Fibroblast of skin of abdomen (primary cell): ENCODE data around the gene NUDC.
"Not testable (repeated sequence)": the region's sequence is repeated elsewhere in the genome, so short reads cannot be mapped to it uniquely, and the experiment has no call there.

Source experiments
- DNase-seq: peaks from one replicate; pipeline ENCODE4 v3.0.0-alpha.2; 2013

The NUDC gene

DNA sequence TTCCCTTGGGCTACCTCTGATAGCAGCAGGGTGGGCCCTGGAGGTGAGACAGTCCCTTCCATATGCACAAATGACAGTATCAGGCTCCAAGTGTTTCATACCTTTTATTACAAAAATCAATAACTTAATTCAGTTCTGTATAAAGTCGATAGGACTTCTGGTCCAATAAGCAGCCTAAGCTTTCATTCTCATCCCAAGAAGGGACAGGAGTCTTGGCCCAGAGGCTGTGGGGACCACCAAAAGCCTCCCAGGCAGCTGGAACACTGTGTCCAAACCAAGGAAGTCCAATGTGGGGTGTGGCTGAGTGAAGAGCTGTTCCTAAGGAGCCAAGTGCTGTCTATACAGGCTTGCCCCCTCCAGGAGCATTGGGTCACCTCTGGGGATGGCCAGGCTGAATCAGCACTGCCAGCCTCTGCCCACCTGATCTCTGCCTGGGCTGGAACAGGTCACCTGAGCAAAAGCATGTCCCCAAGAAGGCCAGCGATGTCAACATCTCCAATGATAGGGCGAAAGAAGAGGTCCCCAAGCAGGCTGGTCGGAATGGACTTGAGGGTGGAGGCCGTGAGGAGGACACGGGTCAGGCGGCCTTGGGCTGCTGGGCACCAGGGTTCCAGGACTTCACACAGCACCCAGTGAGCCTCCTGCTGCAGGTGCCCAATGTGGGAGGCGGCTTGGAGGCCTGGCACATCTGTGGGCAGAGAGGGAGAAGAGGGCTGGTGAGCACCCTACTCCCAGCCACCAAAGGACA is 10.0 kb upstream of the NUDC start:
- DNase-seq = no peak

DNA sequence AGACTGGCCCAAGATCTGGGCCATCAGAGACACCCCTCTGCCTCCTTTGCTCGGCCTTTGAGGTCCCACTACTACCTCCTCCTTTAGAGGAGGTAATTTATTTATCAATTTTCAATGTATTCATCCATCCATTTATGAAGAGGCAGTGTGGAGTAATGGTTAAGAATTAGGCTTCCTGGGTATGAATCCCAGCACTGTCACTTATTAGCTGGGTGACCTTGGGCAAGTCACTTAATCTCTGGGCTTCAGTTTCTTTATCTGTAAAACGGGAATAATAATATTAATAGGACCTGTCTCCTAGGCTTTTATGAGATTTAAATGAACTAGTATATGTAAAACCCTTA is 9.4 kb upstream of the NUDC start:
- DNase-seq = no peak

DNA sequence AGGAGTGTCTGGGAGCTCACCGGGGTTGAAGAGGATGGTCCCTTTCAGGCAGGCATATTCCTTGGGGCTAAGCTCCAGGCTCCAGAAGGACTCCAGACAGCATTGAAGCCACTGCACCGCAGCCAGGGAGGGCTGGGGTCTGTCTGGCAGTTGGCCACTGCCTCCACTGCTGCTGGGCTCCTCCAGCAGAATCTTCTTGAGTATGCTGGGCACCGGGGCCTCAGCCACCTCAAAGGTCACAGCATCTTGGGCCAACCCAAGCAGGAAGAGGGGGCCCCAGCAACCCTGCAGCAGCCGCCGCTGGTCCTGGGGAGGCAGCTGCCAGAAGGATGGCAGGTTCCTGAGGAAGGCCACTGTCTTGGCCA is 8.2 kb upstream of the NUDC start:
- DNase-seq = no peak

DNA sequence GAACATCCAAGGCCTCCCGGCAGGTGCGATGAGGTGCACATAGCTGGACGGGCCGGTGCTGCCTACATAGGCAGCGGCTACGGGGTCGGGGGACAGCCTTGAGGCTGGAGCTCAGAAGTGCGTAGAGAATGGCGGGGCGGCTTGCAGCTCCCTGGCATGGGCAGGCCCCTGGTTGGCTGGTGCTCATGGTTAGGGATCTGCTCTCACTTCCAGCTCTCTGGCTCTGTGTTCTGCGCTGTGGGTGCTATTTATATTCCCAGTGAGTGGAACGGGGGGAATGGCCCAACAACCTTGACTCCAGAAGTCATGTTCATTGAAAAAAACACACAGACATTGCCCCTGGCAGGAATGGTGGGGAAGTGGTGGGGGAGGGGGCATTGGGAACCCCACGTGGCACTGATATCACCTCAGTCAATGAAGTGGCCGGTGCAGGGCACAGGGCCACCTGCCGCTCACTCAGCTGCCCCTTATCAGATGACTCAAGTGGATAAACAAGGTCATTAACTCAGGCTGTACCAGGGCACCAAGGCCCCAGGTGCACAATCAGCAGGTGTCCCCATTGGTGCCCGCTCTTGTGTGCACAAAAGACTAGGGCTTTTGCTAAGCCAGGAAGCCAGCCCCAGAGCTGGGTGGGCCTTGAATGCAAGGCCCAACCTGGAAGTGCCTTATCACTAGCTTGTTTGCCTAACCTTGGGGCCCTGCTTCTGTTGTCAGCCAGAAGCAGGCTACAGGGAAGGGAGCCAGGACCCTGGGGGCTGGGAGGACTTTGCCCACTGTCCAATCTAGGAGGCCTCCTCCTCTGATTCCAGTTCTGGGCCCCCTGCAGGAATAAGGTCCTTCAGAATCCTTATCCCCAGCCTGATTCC is 7.6 kb upstream of the NUDC start, which contains the start of gene NR0B2:
Gene NR0B2 (minus strand): TSS at position 222 of the 866 bp plus-strand sequence. CDS start 35 bp downstream, at position 187.
- no peak for DNase-seq

DNA sequence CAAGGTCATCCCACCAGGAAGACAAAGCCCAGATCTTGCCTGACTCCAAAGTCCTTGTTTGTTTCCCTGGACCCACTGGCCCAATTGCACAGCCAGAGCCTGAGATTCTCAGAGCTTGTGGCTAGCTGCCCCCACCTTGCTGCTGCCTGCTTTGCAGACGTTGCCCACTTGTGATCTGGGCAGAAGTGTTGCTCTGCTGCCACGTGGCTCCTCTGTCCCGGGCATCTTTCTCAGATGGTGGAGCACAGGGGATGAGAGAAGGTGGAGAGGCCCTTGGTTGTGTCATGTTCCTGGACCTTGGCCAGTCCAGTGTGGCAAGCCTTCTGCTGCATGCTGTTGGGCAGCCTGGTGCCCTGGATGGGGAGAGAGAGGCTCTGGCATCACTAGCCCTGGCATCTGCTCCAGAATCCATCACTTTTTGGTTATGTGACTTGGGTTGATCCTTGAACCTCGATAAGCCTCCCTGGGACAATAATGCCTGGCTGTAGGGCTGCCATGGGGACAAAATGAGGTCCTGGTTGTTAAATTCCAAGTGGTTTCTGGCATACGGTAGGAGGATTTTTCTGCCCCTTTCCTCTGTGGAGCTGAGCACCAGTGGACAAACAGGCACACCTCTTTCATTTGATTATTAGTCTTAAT is 6.2 kb upstream of the NUDC start:
- no peak for DNase-seq

DNA sequence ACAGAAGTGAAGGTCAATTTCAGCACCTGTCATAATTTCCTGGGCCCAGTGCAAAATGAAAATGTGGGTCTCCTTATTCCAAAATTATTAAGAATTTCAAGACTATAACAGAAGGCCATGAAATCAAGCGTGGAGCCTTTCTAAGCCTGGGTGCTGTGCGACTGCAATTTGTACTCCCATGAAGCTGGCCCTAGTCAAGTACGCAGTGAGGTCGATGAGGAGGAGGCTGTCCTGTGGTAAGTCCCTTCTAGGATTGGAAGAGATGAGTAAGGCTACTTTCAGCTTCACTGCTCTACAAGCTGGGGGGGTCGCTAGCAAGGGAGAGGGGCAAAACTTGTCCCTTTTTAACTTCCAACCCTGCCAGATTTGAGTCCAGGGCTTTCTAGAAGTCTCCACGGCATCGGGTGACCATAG is 410 bp upstream of the NUDC start:
- DNase-seq = no peak

DNA sequence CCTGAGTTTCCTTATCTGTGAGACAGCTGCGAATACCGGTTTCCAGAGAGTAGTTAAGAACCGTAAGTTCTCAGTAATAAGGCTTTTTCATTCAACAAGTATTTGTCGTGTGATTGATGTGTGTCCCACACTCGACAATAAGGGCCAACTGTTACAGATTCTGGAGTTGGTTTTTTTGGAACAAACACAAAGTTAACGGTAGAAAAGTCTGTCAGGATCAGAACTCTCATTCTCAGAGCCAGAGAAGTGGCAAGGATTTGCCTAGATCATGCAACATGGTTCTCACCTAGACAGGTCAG is 837 bp downstream of the NUDC start:
- no peak for DNase-seq

DNA sequence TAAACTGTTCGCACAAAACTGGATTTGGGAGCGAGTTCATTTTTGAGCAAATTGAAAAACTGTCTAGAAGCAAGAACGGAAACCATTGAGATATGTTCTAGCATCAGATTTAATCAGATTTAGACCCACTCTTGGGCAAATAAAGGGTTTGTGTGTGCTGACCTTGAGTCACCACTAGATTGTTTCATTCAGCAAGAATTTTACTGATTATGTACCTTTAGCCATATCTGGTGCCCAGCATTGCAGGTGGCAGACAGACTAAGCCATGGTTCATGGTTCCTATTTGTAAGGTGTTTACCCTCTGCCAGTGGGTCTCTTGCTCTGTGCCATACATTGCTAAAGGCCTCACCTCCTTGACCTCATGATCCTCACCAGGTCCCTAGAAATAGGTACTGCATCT is 1.4 kb downstream of the NUDC start:
- DNase-seq = no peak

DNA sequence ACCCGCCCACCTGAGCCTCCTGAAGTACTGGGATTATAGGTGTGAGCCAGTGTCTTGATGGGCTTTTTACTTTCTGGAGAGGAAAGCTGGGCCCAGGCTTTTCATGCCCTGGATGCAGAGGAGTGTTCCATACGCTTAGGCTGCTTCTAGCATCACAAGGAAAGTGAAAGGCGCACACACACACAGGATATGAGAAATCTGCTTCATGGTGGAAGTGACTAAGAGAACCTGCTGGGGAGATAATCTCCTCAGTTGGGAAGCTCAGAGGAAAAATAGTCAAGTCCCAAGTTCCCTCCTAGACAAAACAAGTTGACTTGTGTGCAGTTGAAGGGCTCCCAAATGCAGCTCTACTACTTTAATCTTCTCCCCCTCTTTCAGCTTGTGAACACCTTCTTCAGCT is 2.2 kb downstream of the NUDC start:
- no peak for DNase-seq

DNA sequence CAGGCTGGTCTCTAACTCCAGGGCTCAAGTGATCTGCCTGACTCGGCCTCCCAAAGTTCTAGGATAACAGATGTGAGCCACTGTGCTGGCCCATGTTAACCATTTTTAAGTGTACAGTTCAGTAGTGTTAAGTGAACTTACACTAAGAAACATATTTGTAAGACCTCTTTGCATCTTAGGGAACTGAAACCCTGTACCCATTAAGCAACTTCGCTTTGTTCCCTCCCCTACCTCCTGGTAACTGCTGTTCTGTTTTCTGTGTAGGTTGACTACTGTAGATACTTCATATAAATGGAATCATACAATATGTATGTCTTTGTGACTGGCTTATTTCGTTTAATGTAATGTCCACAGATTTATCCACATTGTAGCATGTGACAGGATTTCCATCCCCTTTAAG is 11.0 kb downstream of the NUDC start:
- DNase-seq = no peak

DNA sequence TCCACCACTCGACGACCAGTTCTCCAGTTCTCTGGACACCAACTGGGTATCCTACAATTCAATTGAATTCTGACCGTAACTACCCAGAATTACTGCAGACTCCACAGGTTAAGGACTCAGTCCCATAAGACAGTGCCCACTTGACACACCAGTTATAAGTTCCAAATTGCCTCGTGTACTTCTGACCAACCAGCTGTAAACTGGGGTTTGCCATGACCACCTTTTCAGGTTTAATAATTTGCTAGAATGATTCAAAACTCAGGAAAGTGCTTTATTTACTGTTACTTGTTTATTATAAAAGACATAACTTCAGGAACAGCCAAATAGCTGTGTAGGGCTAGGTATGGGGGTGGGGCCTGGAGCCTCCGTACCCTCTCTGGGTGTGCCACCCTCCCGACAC is 15.3 kb downstream of the NUDC start:
- no peak for DNase-seq

DNA sequence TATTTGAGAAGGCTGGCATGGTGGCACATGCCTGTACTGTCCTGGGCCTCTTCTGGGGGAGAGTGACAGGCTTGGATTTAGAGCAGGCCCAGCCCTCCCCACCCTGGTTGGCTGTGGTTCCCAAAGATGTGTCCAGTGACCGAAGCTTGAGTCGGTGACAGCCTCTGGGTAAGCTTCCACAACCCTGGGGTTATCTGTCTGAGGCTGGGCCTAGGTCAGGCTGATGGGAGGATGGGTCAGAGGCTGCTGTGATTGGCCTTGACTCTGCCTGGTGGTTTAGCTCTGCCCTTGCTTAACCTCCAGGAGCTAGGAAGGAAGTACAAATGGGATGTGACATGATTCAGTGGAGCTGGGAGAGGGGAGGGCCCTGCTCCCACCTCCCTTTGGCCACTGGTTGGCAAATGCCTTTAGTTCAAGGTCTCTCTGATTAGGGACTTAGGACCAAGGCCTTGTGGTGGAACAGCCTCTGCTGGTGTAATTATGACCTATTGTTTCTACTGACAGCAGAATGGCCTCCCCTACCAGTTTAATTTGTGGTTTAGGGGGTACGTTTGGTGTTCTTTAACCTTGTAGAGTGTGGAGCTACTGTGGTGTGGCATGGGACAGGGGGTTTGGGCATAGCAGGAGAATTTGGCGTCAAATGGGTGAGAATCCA is 16.6 kb downstream of the NUDC start:
- DNase-seq = no peak

DNA sequence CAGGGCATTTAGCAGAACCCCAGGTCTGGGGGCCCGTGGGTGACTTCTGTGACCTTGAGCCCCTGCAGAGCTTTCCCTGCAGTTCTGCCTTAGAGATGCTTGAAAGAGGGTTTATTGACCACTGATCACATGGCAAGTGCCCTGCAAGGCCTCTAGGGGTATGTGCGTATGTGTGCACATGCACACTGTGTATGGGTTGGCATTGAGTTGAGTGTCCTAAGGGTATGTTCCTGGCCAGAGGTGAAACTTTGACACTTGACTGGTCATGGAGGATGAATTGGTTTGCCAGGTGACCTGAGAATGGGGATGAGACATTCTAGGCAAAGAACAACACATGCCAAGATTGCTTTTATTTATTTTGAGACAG is 17.1 kb downstream of the NUDC start:
- no peak for DNase-seq

DNA sequence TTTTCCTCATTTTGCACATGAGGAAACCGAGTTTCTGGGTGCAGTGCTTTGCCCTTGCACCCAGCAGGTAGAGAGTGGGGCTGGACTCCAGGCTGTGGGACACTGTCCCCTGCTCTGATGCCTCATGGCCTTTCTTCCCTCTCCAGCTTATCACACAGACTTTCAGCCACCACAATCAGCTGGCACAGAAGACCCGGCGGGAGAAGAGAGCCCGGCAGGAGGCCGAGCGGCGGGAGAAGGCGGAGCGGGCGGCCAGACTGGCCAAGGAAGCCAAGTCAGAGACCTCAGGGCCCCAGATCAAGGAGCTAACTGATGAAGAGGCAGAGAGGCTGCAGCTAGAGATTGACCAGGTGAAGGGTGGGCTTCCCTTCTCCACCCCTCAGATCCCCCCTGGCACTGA is 19.8 kb downstream of the NUDC start:
- no peak for DNase-seq

DNA sequence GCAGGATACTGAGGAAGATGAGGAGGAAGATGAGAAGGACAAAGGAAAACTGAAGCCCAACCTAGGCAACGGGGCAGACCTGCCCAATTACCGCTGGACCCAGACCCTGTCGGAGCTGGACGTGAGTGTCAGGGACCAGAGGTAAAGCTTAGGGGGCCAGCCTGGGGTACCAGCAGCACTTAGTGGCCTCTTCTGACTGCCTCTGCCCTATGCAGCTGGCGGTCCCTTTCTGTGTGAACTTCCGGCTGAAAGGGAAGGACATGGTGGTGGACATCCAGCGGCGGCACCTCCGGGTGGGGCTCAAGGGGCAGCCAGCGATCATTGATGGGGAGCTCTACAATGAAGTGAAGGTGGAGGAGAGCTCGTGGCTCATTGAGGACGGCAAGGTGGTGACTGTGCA is 21.1 kb downstream of the NUDC start:
- DNase-seq = no peak

DNA sequence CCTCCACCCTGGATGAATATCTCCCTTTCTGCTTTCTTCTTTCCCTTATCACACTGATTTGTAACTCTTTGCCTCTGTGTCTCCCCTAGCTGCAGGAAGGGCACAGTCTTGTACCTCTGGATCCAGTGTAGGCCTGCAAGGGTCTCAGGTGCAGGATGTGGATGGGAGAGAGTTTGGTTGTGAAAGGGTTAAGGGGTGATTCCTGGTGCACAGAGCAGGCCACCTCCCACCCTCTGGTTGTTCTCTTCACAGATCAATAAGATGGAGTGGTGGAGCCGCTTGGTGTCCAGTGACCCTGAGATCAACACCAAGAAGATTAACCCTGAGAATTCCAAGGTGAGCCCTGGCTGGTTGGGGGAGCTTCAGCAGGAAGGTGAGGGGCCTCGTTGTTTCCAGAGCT is 23.6 kb downstream of the NUDC start:
- DNase-seq = no peak

DNA sequence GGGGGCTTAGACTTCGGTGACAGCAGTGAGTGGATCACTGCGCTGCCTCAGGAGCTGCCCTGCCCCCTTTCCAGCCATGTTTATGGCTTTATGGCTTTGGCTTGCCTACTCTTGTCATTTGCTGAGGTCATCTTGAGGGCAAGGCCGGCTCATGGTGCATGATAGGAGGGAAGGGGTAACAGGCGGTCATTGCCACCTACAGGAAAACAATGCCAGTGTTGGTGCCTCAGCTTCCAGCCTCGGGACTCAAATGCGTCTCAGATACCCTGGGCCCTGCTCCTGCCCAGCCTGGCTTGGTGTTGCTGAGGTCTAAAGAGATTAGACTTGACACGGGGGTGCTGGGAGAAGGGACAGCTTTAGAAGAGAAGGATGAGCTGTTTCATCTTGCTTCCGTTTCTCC is 24.2 kb downstream of the NUDC start:
- no peak for DNase-seq

DNA sequence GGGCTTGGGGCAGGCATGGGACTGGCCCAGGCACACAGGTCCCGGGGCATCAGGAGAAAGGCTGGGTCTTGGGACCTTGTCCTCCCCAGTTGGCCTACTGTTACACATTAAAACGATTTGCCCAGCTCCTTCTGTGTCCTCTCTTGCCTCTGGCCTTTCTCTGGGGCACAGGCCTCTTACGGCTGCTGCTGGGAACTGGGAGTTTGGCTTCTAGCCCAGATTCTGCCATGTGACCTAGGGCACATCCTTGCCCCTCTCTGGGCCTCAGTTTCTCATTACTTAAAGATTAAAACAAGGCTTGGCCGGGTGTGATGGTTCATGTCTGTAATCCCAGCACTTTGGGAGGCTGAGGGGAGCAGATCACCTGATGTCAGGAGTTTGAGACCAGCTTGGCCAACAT is 24.7 kb downstream of the NUDC start:
- no peak for DNase-seq

DNA sequence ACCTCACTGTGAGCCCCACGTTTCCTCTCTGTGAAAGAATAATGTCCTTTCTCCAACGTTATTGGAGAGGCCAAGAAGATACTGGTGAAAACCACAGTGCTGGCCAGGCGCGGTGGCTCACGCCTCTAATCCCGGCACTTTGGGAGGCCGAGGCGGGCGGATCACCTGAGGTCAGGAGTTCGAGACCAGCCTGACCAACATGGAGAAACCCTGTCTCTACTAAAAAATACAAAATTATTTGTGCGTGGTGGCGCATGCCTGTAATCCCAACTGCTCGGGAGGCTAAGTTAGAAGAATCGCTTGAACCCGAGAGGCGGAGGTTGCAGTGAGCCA is 27.1 kb downstream of the NUDC start:
- DNase-seq = not testable (repeated sequence)

DNA sequence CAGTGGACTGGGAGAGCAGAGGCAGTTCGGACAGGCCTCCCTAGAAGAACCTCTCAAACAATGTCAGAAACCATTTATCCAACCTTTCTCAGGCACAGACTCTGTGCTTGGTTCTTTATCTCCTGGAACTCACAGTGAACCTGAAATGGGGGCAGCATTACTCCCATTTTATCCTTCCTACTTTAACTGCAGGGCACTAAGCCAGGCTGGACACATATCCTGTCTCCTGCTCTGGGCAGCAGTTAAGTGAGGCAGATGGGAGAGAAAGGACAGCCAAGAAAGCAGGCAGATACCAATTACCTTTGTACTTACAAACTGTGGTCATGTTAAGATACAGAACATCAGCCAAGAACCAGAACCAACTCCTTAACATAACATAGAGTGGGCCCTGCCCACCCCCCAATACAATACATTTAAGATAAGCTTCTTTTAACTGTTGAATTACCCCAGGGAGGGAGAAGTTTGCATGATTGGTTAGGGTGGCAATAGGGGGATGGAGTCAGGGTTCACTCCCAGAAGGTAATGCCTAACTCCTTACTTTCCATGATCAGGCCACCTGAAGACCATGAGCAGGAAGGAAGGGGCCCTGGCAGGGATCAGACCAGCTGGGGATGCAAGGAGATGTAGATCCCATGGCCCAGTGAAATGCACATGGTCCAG is 27.9 kb downstream of the NUDC start:
- no peak for DNase-seq

DNA sequence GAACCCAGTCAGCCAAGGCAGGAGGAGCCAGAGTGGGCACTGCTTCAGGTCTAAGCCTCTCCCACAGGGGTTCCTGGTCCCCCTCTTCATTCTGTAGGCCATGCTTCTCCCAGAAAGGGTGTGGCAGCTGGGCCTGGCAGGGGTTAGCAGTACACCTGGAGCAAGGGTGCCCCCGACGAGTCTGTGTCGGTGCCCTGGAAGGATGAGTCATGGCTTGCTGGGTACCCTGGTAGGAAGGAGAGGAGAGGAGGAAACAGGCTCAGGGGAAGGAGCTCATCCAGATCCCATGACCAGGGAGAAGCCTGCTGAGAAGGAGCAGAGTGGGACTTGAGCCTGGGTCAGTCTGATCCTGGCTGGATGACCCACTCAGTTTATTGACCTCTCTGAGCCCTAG is 28.4 kb downstream of the NUDC start:
- no peak for DNase-seq

DNA sequence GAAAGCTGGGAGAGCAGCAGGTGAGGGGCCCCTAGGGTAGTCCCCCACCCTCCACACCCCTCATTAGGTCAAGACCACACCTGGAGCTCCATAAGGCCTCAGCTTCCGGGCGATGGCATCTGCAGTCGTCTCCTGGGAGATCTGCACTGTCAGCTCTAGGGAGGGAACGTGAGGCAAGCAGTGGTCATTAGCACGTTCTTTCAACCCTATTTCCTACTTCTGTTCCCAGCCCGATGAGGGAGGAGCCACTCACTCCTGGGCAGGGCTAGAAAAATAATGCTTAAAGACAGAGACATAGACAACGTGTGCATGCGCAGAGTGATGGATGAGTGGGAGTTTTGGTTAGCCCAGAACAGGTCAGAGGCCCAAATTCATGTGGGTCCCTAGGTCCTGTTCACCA is 29.1 kb downstream of the NUDC start:
- DNase-seq = no peak

DNA sequence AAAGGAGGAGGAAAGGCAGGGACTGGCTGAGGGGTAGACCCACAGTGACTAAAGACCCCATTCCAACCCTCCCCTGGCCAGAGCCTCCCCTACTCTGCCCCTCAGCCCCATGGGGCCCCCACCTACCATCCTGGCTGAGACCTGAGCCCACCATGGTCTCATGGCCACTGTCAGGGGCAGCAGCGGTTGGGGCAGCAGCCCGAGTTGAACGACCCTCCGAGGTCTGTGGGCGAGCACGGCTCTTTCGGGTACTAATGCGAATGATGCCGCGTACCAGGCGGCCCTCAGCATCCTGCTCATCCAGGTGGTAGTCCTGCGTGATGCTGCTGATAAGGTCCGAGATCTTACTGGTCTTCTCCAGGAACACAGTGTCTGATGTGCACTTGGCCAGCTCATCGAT is 29.7 kb downstream of the NUDC start:
- no peak for DNase-seq
